ENCODE measurements around the gene ZYG11B. TPM values are rescaled to one million over a fixed set of nuclear protein-coding genes. Genes with fewer than 3 reads are reported as not detected.

ZYG11B gene
- total and polyA plus RNA-seq, 9 of the 15 experiments (the other 6 are each of a cell fraction or from before 2014, with no cell fraction given) = 4.9 to 22.2 (median 12.2) TPM

DNA sequence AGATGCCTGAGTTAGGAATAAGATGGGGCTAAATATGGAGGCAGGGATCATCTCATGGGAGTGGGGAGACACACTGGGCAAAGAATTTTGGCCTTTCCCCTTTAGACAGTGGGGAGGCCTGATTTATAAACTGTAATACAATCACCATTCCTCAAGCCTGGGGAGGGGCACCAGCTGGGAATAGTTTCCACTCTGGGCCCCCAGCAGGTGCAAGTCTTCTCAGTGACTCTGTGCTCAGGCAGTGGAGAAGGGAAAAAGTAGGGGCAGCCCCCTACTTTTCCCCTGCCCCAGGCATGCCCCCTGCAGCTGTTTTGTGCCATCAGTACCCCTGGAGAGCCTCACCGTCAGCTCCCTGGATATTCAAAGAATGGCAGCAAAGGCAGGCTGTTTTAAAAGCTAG is 47.2 kb upstream of the ZYG11B start (continued):
- TF ChIP-seq, protein P1, sequence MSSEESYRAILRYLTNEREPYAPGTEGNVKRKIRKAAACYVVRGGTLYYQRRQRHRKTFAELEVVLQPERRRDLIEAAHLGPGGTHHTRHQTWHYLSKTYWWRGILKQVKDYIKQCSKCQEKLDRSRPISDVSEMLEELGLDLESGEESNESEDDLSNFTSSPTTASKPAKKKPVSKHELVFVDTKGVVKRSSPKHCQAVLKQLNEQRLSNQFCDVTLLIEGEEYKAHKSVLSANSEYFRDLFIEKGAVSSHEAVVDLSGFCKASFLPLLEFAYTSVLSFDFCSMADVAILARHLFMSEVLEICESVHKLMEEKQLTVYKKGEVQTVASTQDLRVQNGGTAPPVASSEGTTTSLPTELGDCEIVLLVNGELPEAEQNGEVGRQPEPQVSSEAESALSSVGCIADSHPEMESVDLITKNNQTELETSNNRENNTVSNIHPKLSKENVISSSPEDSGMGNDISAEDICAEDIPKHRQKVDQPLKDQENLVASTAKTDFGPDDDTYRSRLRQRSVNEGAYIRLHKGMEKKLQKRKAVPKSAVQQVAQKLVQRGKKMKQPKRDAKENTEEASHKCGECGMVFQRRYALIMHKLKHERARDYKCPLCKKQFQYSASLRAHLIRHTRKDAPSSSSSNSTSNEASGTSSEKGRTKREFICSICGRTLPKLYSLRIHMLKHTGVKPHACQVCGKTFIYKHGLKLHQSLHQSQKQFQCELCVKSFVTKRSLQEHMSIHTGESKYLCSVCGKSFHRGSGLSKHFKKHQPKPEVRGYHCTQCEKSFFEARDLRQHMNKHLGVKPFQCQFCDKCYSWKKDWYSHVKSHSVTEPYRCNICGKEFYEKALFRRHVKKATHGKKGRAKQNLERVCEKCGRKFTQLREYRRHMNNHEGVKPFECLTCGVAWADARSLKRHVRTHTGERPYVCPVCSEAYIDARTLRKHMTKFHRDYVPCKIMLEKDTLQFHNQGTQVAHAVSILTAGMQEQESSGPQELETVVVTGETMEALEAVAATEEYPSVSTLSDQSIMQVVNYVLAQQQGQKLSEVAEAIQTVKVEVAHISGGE (CRISPR knock-in tag; IDR thresholded peaks at IDR 0.05) = no peak

DNA sequence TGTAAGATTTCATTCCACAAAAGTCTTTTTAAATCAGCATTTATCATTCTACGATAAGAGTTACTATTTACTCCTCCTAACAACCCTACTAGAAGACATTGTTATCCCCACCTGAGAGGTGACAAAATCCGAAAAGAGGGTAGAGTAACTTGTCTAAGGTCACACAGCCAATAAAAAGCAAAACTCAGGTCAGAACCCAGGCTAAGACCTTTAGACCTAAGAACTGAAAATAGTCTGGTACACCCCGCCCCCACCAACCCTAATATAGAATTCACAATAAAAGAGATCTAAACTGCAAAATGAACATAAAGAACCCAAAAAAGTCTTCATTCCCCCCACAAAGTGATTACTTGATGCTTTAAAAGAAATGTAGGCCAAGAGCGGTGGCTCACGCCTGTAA is 46.8 kb upstream of the ZYG11B start:
- DNase-seq (ENCODE audit: extremely low read depth in 1 of 4, low spot score in 3 of 4) = no peak
- Histone ChIP-seq H3K4me3 (no peak overlapping the region), H3K9me3 (replicated peaks; ENCODE audit: control insufficient read depth, insufficient read depth, low read depth, low read length) (no peaks in the 10 kb centered on the region), H2AFZ (ENCODE audit: low read depth, low read length) (no peak overlapping the region), H3K9me1 (ENCODE audit: control insufficient read depth, insufficient read depth, low read length) (no peaks in the 10 kb centered on the region), H3K4me1 (replicated peaks in 1 of 2; ENCODE audit: control insufficient read depth in 2 of 2, insufficient read depth in 2 of 2, low read length in 2 of 2) (peaks cover 0 to 15% of the 10 kb centered on the region in 2 experiments; a peak in 4 of 5 replicates), H3K9ac (ENCODE audit: insufficient read depth in 1 of 2, low read depth in 2 of 2, low read length in 2 of 2) (no peak overlapping the region), H3K4me2 (ENCODE audit: insufficient read depth, low read length) (no peak overlapping the region), H3K36me3 (ENCODE audit: control insufficient read depth, insufficient read depth, low read length) (peaks cover 3% of the 10 kb centered on the region; the same call in 1 of the 3 replicates), H3K27me3 (ENCODE audit: control insufficient read depth in 2 of 2, insufficient read depth in 2 of 2, low read length in 2 of 2) (no peaks in the 10 kb centered on the region; a peak in 1 of 5 replicates), H4K20me1 (replicated peaks; ENCODE audit: control insufficient read depth, insufficient read depth, low read length) (no peaks in the 10 kb centered on the region), H3K27ac (ENCODE audit: extremely low read depth, low read depth, low read length) (no peak overlapping the region), H3K79me2 (ENCODE audit: control insufficient read depth, insufficient read depth, low read length) (no peaks in the 10 kb centered on the region)
- POLR2A ChIA-PET = interaction anchor here (0.6 to 1.4 kb wide), 4 partner anchors 12 to 332 kb away, joined by 3 to 5 read pairs (median 4); partner anchors contain the start of genes ORC1 and PRPF38A
- WGBS (ENCODE audit: insufficient coverage, low coverage, missing lambda C conversion rate) = 82% methylated on average over 5 of the region's 5 CpGs
- BruUV-seq (replicated peaks) = no TSS peak
- no peak for ATAC-seq
- FAIRE-seq = no peak
- intact Hi-C loops (cut with micrococcal nuclease) = no loop called here
- CTCF ChIA-PET (ENCODE audit: low intra/inter-chr PET ratio) = no interaction called here
- in situ Hi-C loops (cut with MboI) = loop anchor here (25.0 kb wide), 1 partner anchor 542 kb away; the partner anchor contains the start of gene ZFYVE9
- no peak for TF ChIP-seq ETS2 (tag; IDR thresholded peaks at IDR 0.05; ENCODE audit: borderline replicate concordance, poor library complexity, severe bottlenecking)
- TF ChIP-seq, protein P2, sequence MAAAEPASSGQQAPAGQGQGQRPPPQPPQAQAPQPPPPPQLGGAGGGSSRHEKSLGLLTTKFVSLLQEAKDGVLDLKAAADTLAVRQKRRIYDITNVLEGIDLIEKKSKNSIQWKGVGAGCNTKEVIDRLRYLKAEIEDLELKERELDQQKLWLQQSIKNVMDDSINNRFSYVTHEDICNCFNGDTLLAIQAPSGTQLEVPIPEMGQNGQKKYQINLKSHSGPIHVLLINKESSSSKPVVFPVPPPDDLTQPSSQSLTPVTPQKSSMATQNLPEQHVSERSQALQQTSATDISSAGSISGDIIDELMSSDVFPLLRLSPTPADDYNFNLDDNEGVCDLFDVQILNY (CRISPR knock-in tag; IDR thresholded peaks at IDR 0.05) = no peak
- no peak for TF ChIP-seq TEAD1 (CRISPR knock-in tag; IDR thresholded peaks at IDR 0.05)
- no peak for TF ChIP-seq SAFB (IDR thresholded peaks at IDR 0.05; ENCODE audit: borderline replicate concordance, low read depth, low read length)
- no peak for TF ChIP-seq BRCA1 (IDR thresholded peaks at IDR 0.05)
- no peak for TF ChIP-seq BRCA1 (CRISPR knock-in tag; IDR thresholded peaks at IDR 0.05)
- TF ChIP-seq, protein P3, sequence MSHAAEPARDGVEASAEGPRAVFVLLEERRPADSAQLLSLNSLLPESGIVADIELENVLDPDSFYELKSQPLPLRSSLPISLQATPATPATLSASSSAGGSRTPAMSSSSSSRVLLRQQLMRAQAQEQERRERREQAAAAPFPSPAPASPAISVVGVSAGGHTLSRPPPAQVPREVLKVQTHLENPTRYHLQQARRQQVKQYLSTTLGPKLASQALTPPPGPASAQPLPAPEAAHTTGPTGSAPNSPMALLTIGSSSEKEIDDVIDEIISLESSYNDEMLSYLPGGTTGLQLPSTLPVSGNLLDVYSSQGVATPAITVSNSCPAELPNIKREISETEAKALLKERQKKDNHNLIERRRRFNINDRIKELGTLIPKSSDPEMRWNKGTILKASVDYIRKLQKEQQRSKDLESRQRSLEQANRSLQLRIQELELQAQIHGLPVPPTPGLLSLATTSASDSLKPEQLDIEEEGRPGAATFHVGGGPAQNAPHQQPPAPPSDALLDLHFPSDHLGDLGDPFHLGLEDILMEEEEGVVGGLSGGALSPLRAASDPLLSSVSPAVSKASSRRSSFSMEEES (CRISPR knock-in tag; IDR thresholded peaks at IDR 0.05) = no peak
- no peak for TF ChIP-seq ZNF408 (CRISPR knock-in tag; IDR thresholded peaks at IDR 0.05; ENCODE audit: low read depth)
- no peak for TF ChIP-seq EHMT2 (IDR thresholded peaks at IDR 0.05)
- no peak for TF ChIP-seq FOXA1 (IDR thresholded peaks at IDR 0.05; ENCODE audit: borderline replicate concordance)
- TF ChIP-seq, protein P4, sequence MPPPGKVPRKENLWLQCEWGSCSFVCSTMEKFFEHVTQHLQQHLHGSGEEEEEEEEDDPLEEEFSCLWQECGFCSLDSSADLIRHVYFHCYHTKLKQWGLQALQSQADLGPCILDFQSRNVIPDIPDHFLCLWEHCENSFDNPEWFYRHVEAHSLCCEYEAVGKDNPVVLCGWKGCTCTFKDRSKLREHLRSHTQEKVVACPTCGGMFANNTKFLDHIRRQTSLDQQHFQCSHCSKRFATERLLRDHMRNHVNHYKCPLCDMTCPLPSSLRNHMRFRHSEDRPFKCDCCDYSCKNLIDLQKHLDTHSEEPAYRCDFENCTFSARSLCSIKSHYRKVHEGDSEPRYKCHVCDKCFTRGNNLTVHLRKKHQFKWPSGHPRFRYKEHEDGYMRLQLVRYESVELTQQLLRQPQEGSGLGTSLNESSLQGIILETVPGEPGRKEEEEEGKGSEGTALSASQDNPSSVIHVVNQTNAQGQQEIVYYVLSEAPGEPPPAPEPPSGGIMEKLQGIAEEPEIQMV (tag; conservative IDR thresholded peaks at IDR 0.05; ENCODE audit: low read depth) = no peak
- TF ChIP-seq RUNX1 (IDR thresholded peaks at IDR 0.05; ENCODE audit: low read depth) = no peak

Measured in K562 (cell line).